Vagina (tissue), 2 donors: ENCODE data around the gene SON. TPM values are rescaled to one million over a fixed set of nuclear protein-coding genes. Genes with fewer than 3 reads are reported as not detected.

Experiments used
- DNase-seq, 2 donors: peaks; one replicate each; pipeline ENCODE4 v3.0.0-alpha.2; 2017; ENCODE audit errors: extremely low spot score in 2 of 2
- H3K27ac ChIP-seq: fragments of 200-600 bp; sonication (generic); one replicate; pipeline ENCODE4 v1.5.1; 2019
- H3K27me3 ChIP-seq: fragments of 200-600 bp; sonication (generic); one replicate; pipeline ENCODE4 v1.5.1; 2019
- H3K36me3 ChIP-seq, 2 donors: fragments of 200-600 bp; sonication (generic); one replicate each; pipeline ENCODE4 v1.5.1; 2017 to 2019
- H3K4me1 ChIP-seq: fragments of 200-600 bp; sonication (generic); one replicate; pipeline ENCODE4 v1.5.1; 2019
- H3K4me3 ChIP-seq, 2 donors: fragments of 200-600 bp; sonication (generic); 1 replicate in 1 of 2; 2 replicates in 1 of 2; pipeline ENCODE4 v1.5.1; 2016 to 2019
- H3K9me3 ChIP-seq: fragments of 200-600 bp; sonication (generic); one replicate; pipeline ENCODE4 v1.5.1; 2019
- CTCF ChIP-seq, 3 experiments: fragments of 450-650 bp in 2 of 3; fragments of 200-600 bp in 1 of 3; sonication (generic) in 1 of 3; IDR thresholded peaks; one replicate each; pipeline ENCODE4 v1.5.1; 2017 to 2019; ENCODE audit warnings: antibody characterized with exemption in 3 of 3, mild to moderate bottlenecking in 2 of 3, moderate library complexity in 2 of 3
- POLR2A ChIP-seq, 2 donors: fragments of 450-650 bp; IDR thresholded peaks; one replicate each; pipeline ENCODE4 v1.6.1; 2017; ENCODE audit warnings: antibody characterized with exemption in 2 of 2, mild to moderate bottlenecking in 2 of 2, moderate library complexity in 2 of 2
- POLR2AphosphoS5 ChIP-seq, 2 donors: sonication (generic); formaldehyde crosslinking; IDR thresholded peaks; one replicate each; pipeline ENCODE4 v1.9.0; 2017; ENCODE audit warnings: antibody characterized with exemption in 2 of 2, mild to moderate bottlenecking in 2 of 2, low read depth in 1 of 2; ENCODE audit not compliant: insufficient read depth in 1 of 2
- intact Hi-C: fragments of 100-400 bp; cut with DNase I; formaldehyde crosslinking; loops from one replicate; pipeline ENCODE4 v1.15.1; 2023
- total RNA-seq: library from RNA; depleted of rRNA; stranded (reverse); fragments of >200 nt; gene quantifications from one replicate; pipeline ENCODE4 v1.2.3, GENCODE V29; 2016

The SON gene
- total RNA-seq, 1 donor from 2014 or later, result 212 TPM

GRCh38 chr21:33544451-33545195, 1.8 kb downstream of the SON start:
- peaks cover 32% of the 10 kb centered on the region for H3K4me1 ChIP-seq
- H3K9me3 ChIP-seq, result no peaks in the 10 kb centered on the region
- H3K27me3 ChIP-seq, result no peaks in the 10 kb centered on the region
- no peak overlapping the region for H3K27ac ChIP-seq
- no peak for DNase-seq
- TF ChIP-seq POLR2AphosphoS5 (IDR thresholded peaks at IDR 0.05; ENCODE audit: insufficient read depth in 1 of 2, low read depth in 1 of 2), result no peak
- TF ChIP-seq POLR2A (IDR thresholded peaks at IDR 0.05), result no peak
- TF ChIP-seq CTCF (IDR thresholded peaks at IDR 0.05), result no peak
- peaks cover 0 to 13% of the 10 kb centered on the region in 2 donors for H3K36me3 ChIP-seq
- H3K4me3 ChIP-seq, result peak overlapping the region; percentile 73 to 74
- intact Hi-C loops, result no loop called here

DNA sequence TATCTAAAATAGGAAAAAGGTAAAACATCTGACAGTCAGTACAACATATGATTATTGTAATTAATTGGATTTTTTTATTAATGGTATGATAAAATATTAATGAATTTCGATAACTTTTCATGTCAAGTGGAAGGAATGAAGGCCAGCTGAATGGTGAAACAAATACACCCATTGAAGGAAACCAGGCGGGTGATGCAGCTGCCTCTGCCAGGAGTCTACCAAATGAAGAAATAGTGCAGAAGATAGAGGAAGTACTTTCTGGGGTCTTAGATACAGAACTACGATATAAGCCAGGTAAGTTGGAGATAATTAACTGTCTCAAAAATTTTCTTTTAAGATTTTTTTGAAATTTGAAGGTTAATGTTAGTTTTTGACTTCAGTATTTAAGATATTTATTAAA, 3.2 kb downstream of the SON start:
- H3K27ac ChIP-seq, result no peak overlapping the region
- TF ChIP-seq POLR2AphosphoS5 (IDR thresholded peaks at IDR 0.05; ENCODE audit: insufficient read depth in 1 of 2, low read depth in 1 of 2) (no peak), POLR2A (IDR thresholded peaks at IDR 0.05) (no peak)
- intact Hi-C loops, result no loop called here
- no peaks in the 10 kb centered on the region for H3K9me3 ChIP-seq
- no peaks in the 10 kb centered on the region for H3K27me3 ChIP-seq
- peaks cover 0 to 28% of the 10 kb centered on the region in 2 donors for H3K36me3 ChIP-seq
- peaks cover 23% of the 10 kb centered on the region for H3K4me1 ChIP-seq
- DNase-seq, result no peak
- no peak overlapping the region for H3K4me3 ChIP-seq

DNA sequence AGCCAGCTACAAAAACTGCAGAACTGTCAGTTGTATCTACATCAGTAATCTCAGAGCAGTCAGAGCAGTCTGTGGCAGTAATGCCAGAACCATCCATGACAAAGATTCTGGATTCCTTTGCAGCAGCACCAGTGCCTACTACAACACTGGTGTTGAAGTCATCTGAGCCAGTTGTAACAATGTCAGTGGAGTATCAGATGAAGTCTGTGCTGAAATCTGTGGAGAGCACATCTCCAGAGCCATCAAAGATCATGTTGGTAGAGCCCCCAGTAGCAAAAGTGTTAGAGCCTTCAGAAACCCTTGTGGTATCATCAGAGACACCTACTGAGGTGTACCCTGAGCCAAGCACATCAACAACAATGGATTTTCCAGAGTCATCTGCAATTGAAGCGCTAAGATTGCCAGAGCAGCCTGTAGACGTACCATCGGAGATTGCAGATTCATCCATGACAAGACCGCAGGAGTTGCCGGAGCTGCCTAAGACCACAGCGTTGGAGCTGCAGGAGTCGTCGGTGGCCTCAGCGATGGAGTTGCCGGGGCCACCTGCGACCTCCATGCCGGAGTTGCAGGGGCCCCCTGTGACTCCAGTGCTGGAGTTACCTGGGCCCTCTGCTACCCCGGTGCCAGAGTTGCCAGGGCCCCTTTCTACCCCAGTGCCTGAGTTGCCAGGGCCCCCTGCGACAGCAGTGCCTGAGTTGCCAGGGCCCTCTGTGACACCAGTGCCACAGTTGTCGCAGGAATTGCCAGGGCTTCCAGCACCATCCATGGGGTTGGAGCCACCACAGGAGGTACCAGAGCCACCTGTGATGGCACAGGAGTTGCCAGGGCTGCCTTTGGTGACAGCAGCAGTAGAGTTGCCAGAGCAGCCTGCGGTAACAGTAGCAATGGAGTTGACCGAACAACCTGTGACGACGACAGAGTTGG, 7.3 kb downstream of the SON start:
- H3K4me3 ChIP-seq, result no peak overlapping the region
- intact Hi-C loops, result no loop called here
- H3K36me3 ChIP-seq, result peaks cover 0 to 65% of the 10 kb centered on the region in 2 donors
- TF ChIP-seq CTCF (IDR thresholded peaks at IDR 0.05), result no peak
- TF ChIP-seq POLR2AphosphoS5 (IDR thresholded peaks at IDR 0.05; ENCODE audit: insufficient read depth in 1 of 2, low read depth in 1 of 2), result no peak
- no peak for TF ChIP-seq POLR2A (IDR thresholded peaks at IDR 0.05)
- H3K27ac ChIP-seq, result no peak overlapping the region
- no peaks in the 10 kb centered on the region for H3K9me3 ChIP-seq
- H3K27me3 ChIP-seq, result no peaks in the 10 kb centered on the region
- DNase-seq, result no peak
- peaks cover 19% of the 10 kb centered on the region for H3K4me1 ChIP-seq

DNA sequence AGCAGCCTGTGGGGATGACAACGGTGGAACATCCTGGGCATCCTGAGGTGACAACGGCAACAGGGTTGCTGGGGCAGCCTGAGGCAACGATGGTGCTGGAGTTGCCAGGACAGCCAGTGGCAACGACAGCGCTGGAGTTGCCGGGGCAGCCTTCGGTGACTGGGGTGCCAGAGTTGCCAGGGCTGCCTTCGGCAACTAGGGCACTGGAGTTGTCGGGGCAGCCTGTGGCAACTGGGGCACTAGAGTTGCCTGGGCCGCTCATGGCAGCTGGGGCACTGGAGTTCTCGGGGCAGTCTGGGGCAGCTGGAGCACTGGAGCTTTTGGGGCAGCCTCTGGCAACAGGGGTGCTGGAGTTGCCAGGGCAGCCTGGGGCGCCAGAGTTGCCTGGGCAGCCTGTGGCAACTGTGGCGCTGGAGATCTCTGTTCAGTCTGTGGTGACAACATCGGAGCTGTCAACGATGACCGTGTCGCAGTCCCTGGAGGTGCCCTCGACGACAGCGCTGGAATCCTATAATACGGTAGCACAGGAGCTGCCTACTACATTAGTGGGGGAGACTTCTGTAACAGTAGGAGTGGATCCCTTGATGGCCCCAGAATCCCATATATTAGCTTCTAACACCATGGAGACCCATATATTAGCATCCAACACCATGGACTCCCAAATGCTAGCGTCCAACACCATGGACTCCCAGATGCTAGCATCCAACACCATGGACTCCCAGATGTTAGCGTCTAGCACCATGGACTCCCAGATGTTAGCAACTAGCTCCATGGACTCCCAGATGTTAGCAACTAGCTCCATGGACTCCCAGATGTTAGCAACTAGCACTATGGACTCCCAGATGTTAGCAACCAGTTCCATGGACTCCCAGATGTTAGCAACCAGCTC, 8.2 kb downstream of the SON start:
- H3K27me3 ChIP-seq, result no peaks in the 10 kb centered on the region
- peaks cover 0 to 73% of the 10 kb centered on the region in 2 donors for H3K36me3 ChIP-seq
- TF ChIP-seq CTCF (IDR thresholded peaks at IDR 0.05) (no peak), POLR2AphosphoS5 (IDR thresholded peaks at IDR 0.05; ENCODE audit: insufficient read depth in 1 of 2, low read depth in 1 of 2) (no peak), POLR2A (IDR thresholded peaks at IDR 0.05) (no peak)
- peaks cover 20% of the 10 kb centered on the region for H3K4me1 ChIP-seq
- DNase-seq, result no peak
- no peaks in the 10 kb centered on the region for H3K9me3 ChIP-seq
- H3K27ac ChIP-seq, result no peak overlapping the region
- H3K4me3 ChIP-seq, result no peak overlapping the region
- intact Hi-C loops, result no loop called here

DNA sequence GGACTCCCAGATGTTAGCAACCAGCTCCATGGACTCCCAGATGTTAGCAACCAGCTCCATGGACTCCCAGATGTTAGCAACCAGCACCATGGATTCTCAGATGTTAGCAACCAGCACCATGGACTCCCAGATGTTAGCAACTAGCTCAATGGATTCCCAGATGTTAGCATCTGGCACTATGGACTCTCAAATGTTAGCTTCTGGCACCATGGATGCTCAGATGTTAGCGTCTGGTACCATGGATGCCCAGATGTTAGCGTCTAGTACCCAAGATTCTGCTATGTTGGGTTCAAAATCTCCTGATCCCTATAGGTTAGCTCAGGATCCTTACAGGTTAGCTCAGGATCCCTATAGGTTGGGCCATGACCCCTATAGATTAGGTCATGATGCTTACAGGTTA, 8.8 kb downstream of the SON start:
- no peak for DNase-seq
- Histone ChIP-seq H3K27ac (no peak overlapping the region), H3K27me3 (no peaks in the 10 kb centered on the region), H3K9me3 (no peaks in the 10 kb centered on the region), H3K36me3 (peaks cover 0 to 76% of the 10 kb centered on the region in 2 donors), H3K4me1 (peaks cover 26% of the 10 kb centered on the region), H3K4me3 (no peak overlapping the region)
- intact Hi-C loops, result no loop called here
- TF ChIP-seq POLR2A (IDR thresholded peaks at IDR 0.05), result no peak
- no peak for TF ChIP-seq POLR2AphosphoS5 (IDR thresholded peaks at IDR 0.05; ENCODE audit: insufficient read depth in 1 of 2, low read depth in 1 of 2)
- TF ChIP-seq CTCF (IDR thresholded peaks at IDR 0.05), result no peak
